MCF 10A (cell line): Measurements from ENCODE around the gene TDRD7. TPM values are rescaled to one million over a fixed set of nuclear protein-coding genes. Genes with fewer than 3 reads are reported as not detected.

Experiments
- BruUV-seq: library from RNA; stranded (reverse); fragments of 400-500 nt; replicated peaks from 2 replicates; lab custom pipeline; 2021; lab: Mats Ljungman, UMichigan
- CTCF ChIA-PET: fragments of 300-600 bp; sonication (Branson Sonifier 250); formaldehyde crosslinking; extraction: SDS; loops from one replicate; lab custom pipeline; 2021; ENCODE audit warnings: antibody characterized with exemption, inconsistent platforms; lab: Yijun Ruan, JAX
- POLR2A ChIA-PET: fragments of 300-600, 350-650 bp; sonication (Branson Sonifier 250); formaldehyde crosslinking; extraction: SDS; loops from one replicate; lab custom pipeline; 2020; ENCODE audit warnings: antibody characterized with exemption, inconsistent platforms; lab: Yijun Ruan, JAX
- DNase-seq: peaks from one replicate; pipeline ENCODE4 v3.0.0-alpha.2; 2018; ENCODE audit not compliant: unreplicated experiment
- H3K27ac Mint-ChIP-seq: one replicate; pipeline ENCODE4 v1.8.0; 2022; ENCODE audit warnings: mild to moderate bottlenecking, low read depth, mixed read lengths; ENCODE audit not compliant: unreplicated experiment
- H3K27me3 Mint-ChIP-seq: one replicate; pipeline ENCODE4 v1.8.0; 2022; ENCODE audit warnings: mixed read lengths; ENCODE audit not compliant: insufficient read depth, unreplicated experiment
- H3K36me3 Mint-ChIP-seq: one replicate; pipeline ENCODE4 v1.8.0; 2022; ENCODE audit warnings: mild to moderate bottlenecking, moderate library complexity, mixed read lengths; ENCODE audit not compliant: insufficient read depth, unreplicated experiment
- H3K4me1 Mint-ChIP-seq: one replicate; pipeline ENCODE4 v1.8.0; 2022; ENCODE audit warnings: mixed read lengths; ENCODE audit not compliant: insufficient read depth, unreplicated experiment
- H3K4me3 Mint-ChIP-seq: one replicate; pipeline ENCODE4 v1.8.0; 2022; ENCODE audit warnings: mild to moderate bottlenecking, moderate library complexity, mixed read lengths; ENCODE audit not compliant: unreplicated experiment
- H3K9me3 Mint-ChIP-seq: one replicate; pipeline ENCODE4 v1.8.0; 2022; ENCODE audit warnings: mixed read lengths; ENCODE audit not compliant: unreplicated experiment
- CTCF ChIP-seq: fragments of 200-600 bp; IDR thresholded peaks from one replicate; pipeline ENCODE4 v1.8.0; 2022; ENCODE audit warnings: antibody characterized with exemption, mild to moderate bottlenecking; ENCODE audit not compliant: unreplicated experiment
- intact Hi-C: fragments of 100-400 bp; cut with micrococcal nuclease; formaldehyde crosslinking; loops from 2 replicates; pipeline ENCODE4 v1.14.1; 2022
- total RNA-seq: library from RNA; stranded (reverse); gene quantifications from 2 replicates; pipeline ENCODE4 v1.2.3, GENCODE V29; 2022

Gene TDRD7
- total RNA-seq, 1 experiment from 2014 or later: 7.1 TPM

- Mint-ChIP-seq H3K27ac (no peak overlapping the region), H3K36me3 (no peaks in the 10 kb centered on the region), H3K9me3 (no peaks in the 10 kb centered on the region), H3K27me3 (no peaks in the 10 kb centered on the region), H3K4me1 (peaks cover 33% of the 10 kb centered on the region), H3K4me3 (no peak overlapping the region)
- intact Hi-C loops: no loop called here
- POLR2A ChIA-PET: interaction anchor here (1.1 kb wide), 1 partner anchor 21 kb away, joined by 3 read pairs; no protein-coding TSS in a partner anchor
- no TSS peak for BruUV-seq
- TF ChIP-seq CTCF: no peak
- CTCF ChIA-PET: interaction anchor here (0.8 to 2.9 kb wide), 6 partner anchors 29 to 558 kb away, joined by 3 to 10 read pairs (median 5); no protein-coding TSS in a partner anchor
- no peak for DNase-seq
Observed at GRCh38 chr9:97415146-97415545, 3.2 kb downstream of the TDRD7 start.

GRCh38 chr9:97418880-97419279 lies 7.0 kb downstream of the TDRD7 start:
- no peak for TF ChIP-seq CTCF
- no TSS peak for BruUV-seq
- ChIA-PET CTCF (interaction anchor here (0.8 to 2.0 kb wide), 4 partner anchors 11 to 180 kb away, joined by 3 to 6 read pairs (median 5); no protein-coding TSS in a partner anchor), POLR2A (interaction anchor here (1.1 to 1.4 kb wide), 2 partner anchors 15 to 19 kb away, joined by 3 to 5 read pairs; no protein-coding TSS in a partner anchor)
- H3K4me1 Mint-ChIP-seq: peaks cover 21% of the 10 kb centered on the region
- no peak for DNase-seq
- H3K36me3 Mint-ChIP-seq: no peaks in the 10 kb centered on the region
- H3K9me3 Mint-ChIP-seq: no peaks in the 10 kb centered on the region
- H3K27ac Mint-ChIP-seq: no peak overlapping the region
- intact Hi-C loops: no loop called here
- no peak overlapping the region for H3K4me3 Mint-ChIP-seq
- no peaks in the 10 kb centered on the region for H3K27me3 Mint-ChIP-seq

GRCh38 chr9:97419309-97419867 lies 7.5 kb downstream of the TDRD7 start:
- CTCF ChIA-PET: interaction anchor here (0.8 to 2.0 kb wide), 4 partner anchors 11 to 180 kb away, joined by 3 to 6 read pairs (median 5); no protein-coding TSS in a partner anchor
- DNase-seq: peak; percentile 29
- POLR2A ChIA-PET: interaction anchor here (1.1 kb wide), 1 partner anchor 14 kb away, joined by 3 read pairs; no protein-coding TSS in a partner anchor

More at GRCh38 chr9:97419309-97419867, 7.5 kb downstream of the TDRD7 start:
- peaks cover 21% of the 10 kb centered on the region for H3K4me1 Mint-ChIP-seq
- H3K4me3 Mint-ChIP-seq: no peak overlapping the region
- H3K27me3 Mint-ChIP-seq: no peaks in the 10 kb centered on the region
- no TSS peak for BruUV-seq
- H3K9me3 Mint-ChIP-seq: no peaks in the 10 kb centered on the region
- H3K36me3 Mint-ChIP-seq: no peaks in the 10 kb centered on the region
- intact Hi-C loops: no loop called here
- H3K27ac Mint-ChIP-seq: no peak overlapping the region
- TF ChIP-seq CTCF: no peak
